A549 (cell line): ENCODE results near the gene KIAA0513.

Experiments
- CEBPB ChIP-seq, 2 experiments: fragments of >200 bp in 1 of 2; sonication (Bioruptor Twin) in 1 of 2; formaldehyde crosslinking in 1 of 2; IDR thresholded peaks; 2 replicates each; pipeline ENCODE4 v1.6.1; 2012 to 2016
- HDAC2 ChIP-seq: fragments of 200-600 bp; sonication (generic); IDR thresholded peaks from 2 replicates; pipeline ENCODE4 v1.6.1; 2016
- MAZ ChIP-seq: fragments of 150-350 bp; IDR thresholded peaks from 2 replicates; pipeline ENCODE4 v1.6.1; 2014; ENCODE audit warnings: antibody characterized with exemption, low read depth, low read length, borderline replicate concordance
- MYC ChIP-seq: IDR thresholded peaks from 2 replicates; pipeline ENCODE4 v1.6.1; 2012; ENCODE audit warnings: mild to moderate bottlenecking, inconsistent platforms, low read length, improper control_type of control experiment, borderline replicate concordance
- POLR2AphosphoS2 ChIP-seq: conservative IDR thresholded peaks from 2 replicates; pipeline ENCODE4 v1.6.1; 2012; ENCODE audit warnings: low read length, improper control_type of control experiment, inconsistent platforms
- TP53 ChIP-seq: fragments of 250-450 bp; sonication (Bioruptor Pico); IDR thresholded peaks from 2 replicates; pipeline ENCODE4 v1.5.0; 2021; ENCODE audit warnings: mild to moderate bottlenecking, moderate library complexity
- ZSCAN20 ChIP-seq: fragments of 250-450 bp; sonication (Bioruptor Pico); IDR thresholded peaks from 2 replicates; pipeline ENCODE4 v1.8.0; 2022; ENCODE audit warnings: mild to moderate bottlenecking, moderate library complexity
- TF ChIP-seq, protein P1 (sequence below): fragments of >200 bp; sonication (Bioruptor Twin); formaldehyde crosslinking; IDR thresholded peaks from 3 replicates; pipeline ENCODE4 v1.5.1; 2016
- TF ChIP-seq, protein P2 (sequence below): fragments of 200-600 bp; sonication (generic); IDR thresholded peaks from 2 replicates; pipeline ENCODE4 v1.6.1; 2016; ENCODE audit warnings: antibody characterized with exemption, mild to moderate bottlenecking, moderate library complexity
- TF ChIP-seq, protein P3 (sequence below): fragments of 150-350 bp; IDR thresholded peaks from 2 replicates; pipeline ENCODE4 v1.6.1; 2014; ENCODE audit warnings: low read depth, mild to moderate bottlenecking, low read length
- TF ChIP-seq, protein P4 (sequence below): IDR thresholded peaks from 2 replicates; pipeline ENCODE4 v1.6.1; 2012

DNA sequence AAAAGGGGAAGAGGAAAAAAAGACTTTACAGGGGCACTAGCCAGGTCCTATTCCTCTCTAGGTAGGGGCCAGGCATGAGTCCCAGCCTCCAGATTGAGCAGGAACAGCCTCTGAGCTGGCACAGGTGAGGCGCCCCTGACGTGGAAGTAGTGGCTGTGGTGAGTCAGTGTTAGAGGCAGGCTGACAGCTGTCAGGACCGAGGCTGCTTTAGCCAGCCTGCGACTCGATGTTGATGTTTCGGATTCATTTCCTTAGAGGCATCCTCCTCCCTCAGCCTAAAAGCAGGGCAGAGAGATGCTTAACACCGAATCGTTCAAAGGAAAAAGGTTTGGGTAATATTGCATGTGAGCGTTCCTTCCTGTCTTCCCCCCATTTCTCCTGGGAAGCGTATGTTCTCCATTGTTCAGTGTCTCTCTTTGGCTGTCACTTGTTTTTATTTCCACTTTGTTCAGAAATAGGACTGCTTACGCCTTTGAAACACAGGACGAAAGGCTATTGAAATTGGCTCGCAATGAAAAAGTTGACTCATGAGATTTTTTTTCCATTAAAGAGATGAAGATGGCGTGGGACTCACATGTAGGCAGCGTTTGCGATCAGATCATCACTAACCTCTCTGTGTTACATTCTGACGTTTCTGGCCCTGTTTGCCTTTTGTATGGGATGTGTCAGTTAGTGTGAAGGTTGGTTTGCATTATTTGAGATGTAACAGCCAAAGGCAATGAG, 1.3 kb downstream of the KIAA0513 start:
- TF ChIP-seq, protein P1, sequence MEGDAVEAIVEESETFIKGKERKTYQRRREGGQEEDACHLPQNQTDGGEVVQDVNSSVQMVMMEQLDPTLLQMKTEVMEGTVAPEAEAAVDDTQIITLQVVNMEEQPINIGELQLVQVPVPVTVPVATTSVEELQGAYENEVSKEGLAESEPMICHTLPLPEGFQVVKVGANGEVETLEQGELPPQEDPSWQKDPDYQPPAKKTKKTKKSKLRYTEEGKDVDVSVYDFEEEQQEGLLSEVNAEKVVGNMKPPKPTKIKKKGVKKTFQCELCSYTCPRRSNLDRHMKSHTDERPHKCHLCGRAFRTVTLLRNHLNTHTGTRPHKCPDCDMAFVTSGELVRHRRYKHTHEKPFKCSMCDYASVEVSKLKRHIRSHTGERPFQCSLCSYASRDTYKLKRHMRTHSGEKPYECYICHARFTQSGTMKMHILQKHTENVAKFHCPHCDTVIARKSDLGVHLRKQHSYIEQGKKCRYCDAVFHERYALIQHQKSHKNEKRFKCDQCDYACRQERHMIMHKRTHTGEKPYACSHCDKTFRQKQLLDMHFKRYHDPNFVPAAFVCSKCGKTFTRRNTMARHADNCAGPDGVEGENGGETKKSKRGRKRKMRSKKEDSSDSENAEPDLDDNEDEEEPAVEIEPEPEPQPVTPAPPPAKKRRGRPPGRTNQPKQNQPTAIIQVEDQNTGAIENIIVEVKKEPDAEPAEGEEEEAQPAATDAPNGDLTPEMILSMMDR = no peak
- TF ChIP-seq HDAC2 (no peak), MYC (no peak), TP53 (CRISPR knock-in tag) (no peak), POLR2AphosphoS2 (no peak), MAZ (no peak), ZSCAN20 (CRISPR knock-in tag) (no peak), CEBPB (IDR thresholded peaks at IDR 0.05) (no peak)
- TF ChIP-seq, protein P2, sequence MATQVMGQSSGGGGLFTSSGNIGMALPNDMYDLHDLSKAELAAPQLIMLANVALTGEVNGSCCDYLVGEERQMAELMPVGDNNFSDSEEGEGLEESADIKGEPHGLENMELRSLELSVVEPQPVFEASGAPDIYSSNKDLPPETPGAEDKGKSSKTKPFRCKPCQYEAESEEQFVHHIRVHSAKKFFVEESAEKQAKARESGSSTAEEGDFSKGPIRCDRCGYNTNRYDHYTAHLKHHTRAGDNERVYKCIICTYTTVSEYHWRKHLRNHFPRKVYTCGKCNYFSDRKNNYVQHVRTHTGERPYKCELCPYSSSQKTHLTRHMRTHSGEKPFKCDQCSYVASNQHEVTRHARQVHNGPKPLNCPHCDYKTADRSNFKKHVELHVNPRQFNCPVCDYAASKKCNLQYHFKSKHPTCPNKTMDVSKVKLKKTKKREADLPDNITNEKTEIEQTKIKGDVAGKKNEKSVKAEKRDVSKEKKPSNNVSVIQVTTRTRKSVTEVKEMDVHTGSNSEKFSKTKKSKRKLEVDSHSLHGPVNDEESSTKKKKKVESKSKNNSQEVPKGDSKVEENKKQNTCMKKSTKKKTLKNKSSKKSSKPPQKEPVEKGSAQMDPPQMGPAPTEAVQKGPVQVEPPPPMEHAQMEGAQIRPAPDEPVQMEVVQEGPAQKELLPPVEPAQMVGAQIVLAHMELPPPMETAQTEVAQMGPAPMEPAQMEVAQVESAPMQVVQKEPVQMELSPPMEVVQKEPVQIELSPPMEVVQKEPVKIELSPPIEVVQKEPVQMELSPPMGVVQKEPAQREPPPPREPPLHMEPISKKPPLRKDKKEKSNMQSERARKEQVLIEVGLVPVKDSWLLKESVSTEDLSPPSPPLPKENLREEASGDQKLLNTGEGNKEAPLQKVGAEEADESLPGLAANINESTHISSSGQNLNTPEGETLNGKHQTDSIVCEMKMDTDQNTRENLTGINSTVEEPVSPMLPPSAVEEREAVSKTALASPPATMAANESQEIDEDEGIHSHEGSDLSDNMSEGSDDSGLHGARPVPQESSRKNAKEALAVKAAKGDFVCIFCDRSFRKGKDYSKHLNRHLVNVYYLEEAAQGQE = no peak
- TF ChIP-seq, protein P3, sequence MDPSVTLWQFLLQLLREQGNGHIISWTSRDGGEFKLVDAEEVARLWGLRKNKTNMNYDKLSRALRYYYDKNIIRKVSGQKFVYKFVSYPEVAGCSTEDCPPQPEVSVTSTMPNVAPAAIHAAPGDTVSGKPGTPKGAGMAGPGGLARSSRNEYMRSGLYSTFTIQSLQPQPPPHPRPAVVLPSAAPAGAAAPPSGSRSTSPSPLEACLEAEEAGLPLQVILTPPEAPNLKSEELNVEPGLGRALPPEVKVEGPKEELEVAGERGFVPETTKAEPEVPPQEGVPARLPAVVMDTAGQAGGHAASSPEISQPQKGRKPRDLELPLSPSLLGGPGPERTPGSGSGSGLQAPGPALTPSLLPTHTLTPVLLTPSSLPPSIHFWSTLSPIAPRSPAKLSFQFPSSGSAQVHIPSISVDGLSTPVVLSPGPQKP = no peak
- TF ChIP-seq, protein P4, sequence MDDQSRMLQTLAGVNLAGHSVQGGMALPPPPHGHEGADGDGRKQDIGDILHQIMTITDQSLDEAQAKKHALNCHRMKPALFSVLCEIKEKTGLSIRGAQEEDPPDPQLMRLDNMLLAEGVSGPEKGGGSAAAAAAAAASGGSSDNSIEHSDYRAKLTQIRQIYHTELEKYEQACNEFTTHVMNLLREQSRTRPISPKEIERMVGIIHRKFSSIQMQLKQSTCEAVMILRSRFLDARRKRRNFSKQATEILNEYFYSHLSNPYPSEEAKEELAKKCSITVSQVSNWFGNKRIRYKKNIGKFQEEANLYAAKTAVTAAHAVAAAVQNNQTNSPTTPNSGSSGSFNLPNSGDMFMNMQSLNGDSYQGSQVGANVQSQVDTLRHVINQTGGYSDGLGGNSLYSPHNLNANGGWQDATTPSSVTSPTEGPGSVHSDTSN = no peak
